Mucosa of rectum (tissue), 2 donors: ENCODE data around the gene SUCLG2.
"Not testable (repeated sequence)": the region's sequence is repeated elsewhere in the genome, so short reads cannot be mapped to it uniquely, and the experiment has no call there.

ENCODE experiments used
- H3K27ac ChIP-seq, 2 donors: one replicate each; pipeline ENCODE4 v1.7.0; 2013; ENCODE audit warnings: inconsistent platforms in 2 of 2, low read depth in 2 of 2, low read length in 2 of 2
- H3K27me3 ChIP-seq, 2 donors: one replicate each; pipeline ENCODE4 v1.7.0; 2013; ENCODE audit warnings: low read length in 2 of 2; ENCODE audit not compliant: control insufficient read depth in 2 of 2, insufficient read depth in 2 of 2
- H3K36me3 ChIP-seq, 2 donors: one replicate each; pipeline ENCODE4 v1.7.0; 2013; ENCODE audit warnings: low read length in 2 of 2; ENCODE audit not compliant: control insufficient read depth in 2 of 2, insufficient read depth in 2 of 2
- H3K4me1 ChIP-seq, 2 donors: one replicate each; pipeline ENCODE4 v1.7.0; 2013; ENCODE audit warnings: low read length in 2 of 2, mild to moderate bottlenecking in 1 of 2; ENCODE audit not compliant: control insufficient read depth in 2 of 2, insufficient read depth in 2 of 2
- H3K4me3 ChIP-seq, 2 donors: one replicate each; pipeline ENCODE4 v1.7.0; 2013; ENCODE audit warnings: low read length in 2 of 2
- H3K9ac ChIP-seq, 2 donors: one replicate each; pipeline ENCODE4 v1.7.0; 2013; ENCODE audit warnings: low read length in 2 of 2, low read depth in 1 of 2, mild to moderate bottlenecking in 1 of 2
- H3K9me3 ChIP-seq, 2 donors: one replicate each; pipeline ENCODE4 v1.7.0; 2013; ENCODE audit warnings: low read length in 2 of 2; ENCODE audit not compliant: control insufficient read depth in 2 of 2
- donor health status: healthy.
- donor health status: Normal muscosa, but diverticular disease.

Gene SUCLG2

GRCh38 chr3:67601385-67601784 lies 53.0 kb downstream of the SUCLG2 start:
- H3K27ac ChIP-seq = no peak overlapping the region
- peaks cover 15 to 16% of the 10 kb centered on the region in 2 donors for H3K36me3 ChIP-seq
- H3K4me1 ChIP-seq = no peaks in the 10 kb centered on the region
- H3K27me3 ChIP-seq = no peaks in the 10 kb centered on the region
- no peak overlapping the region for H3K9ac ChIP-seq
- H3K4me3 ChIP-seq = no peak overlapping the region
- no peaks in the 10 kb centered on the region for H3K9me3 ChIP-seq

DNA sequence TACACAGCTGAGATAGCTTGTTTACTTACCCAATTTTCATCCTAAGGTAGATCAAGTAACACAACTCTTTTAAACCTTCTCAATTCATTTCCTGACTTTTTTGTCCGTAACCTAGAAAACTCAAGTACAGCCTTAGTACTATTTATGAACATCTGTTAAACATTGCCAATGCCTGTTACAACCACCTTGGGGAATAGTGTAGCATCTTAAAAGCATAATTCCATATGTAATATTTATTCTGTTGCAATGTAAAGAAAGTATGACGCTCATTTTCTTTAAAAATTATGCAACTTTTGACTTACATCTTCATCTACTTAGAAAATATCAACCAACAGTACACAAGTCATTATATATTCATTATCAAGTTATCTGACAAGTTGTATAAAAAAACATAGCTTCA lies 54.6 kb downstream of the SUCLG2 start:
- no peaks in the 10 kb centered on the region for H3K4me1 ChIP-seq
- H3K27ac ChIP-seq = no peak overlapping the region
- H3K9ac ChIP-seq = no peak overlapping the region
- H3K9me3 ChIP-seq = no peaks in the 10 kb centered on the region
- no peak overlapping the region for H3K4me3 ChIP-seq
- peaks cover 8 to 10% of the 10 kb centered on the region in 2 donors for H3K36me3 ChIP-seq
- no peaks in the 10 kb centered on the region for H3K27me3 ChIP-seq

DNA sequence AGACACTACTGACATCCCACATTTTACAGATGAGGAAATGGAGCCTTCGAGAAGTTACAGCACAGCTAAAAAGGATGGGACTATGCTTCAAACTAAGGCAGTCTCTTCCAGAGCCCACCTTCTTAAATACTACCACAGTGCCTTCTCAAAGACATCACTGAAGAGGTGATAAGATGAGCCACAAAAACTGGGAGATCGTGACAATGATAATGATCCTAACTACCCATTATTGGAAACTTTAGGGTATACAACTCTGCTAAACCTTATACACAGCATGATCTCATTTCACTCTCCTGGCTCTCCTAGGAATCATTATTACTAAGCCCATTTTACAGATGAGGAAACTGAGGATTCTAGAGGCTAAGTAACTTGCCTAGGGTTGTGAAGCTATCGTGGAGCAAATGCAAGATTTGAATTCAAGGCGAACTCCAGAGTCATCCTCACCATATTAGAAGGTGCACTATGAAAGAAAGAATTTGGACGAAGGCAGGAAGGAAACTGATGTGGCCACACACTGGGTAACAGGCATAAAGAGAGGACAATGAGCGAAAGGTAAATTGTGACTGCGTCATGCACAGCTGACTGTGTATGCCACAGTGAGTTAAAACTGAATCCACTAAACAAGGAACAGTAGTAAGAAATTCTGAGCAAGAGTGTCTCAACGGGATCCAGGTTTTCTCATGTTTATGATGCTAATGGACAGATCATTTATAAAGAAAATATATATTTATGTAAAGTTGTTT lies 55.4 kb downstream of the SUCLG2 start:
- Histone ChIP-seq H3K4me3 (no peak overlapping the region), H3K27ac (no peak overlapping the region), H3K9ac (no peak overlapping the region), H3K9me3 (no peaks in the 10 kb centered on the region), H3K4me1 (no peaks in the 10 kb centered on the region), H3K27me3 (no peaks in the 10 kb centered on the region), H3K36me3 (peaks cover 4% of the 10 kb centered on the region in 2 donors)

- Histone ChIP-seq H3K9ac (no peak overlapping the region), H3K27me3 (no peaks in the 10 kb centered on the region), H3K36me3 (peaks cover 4 to 5% of the 10 kb centered on the region in 2 donors), H3K9me3 (no peaks in the 10 kb centered on the region), H3K27ac (no peak overlapping the region), H3K4me1 (no peaks in the 10 kb centered on the region), H3K4me3 (no peak overlapping the region)
Observed at GRCh38 chr3:67595424-67595823, 59.0 kb downstream of the SUCLG2 start.

GRCh38 chr3:67593761-67594234 lies 60.6 kb downstream of the SUCLG2 start:
- H3K27ac ChIP-seq = no peak overlapping the region
- H3K4me1 ChIP-seq = no peaks in the 10 kb centered on the region
- H3K4me3 ChIP-seq = no peak overlapping the region
- H3K36me3 ChIP-seq = peaks cover 4 to 8% of the 10 kb centered on the region in 2 donors
- no peak overlapping the region for H3K9ac ChIP-seq
- no peaks in the 10 kb centered on the region for H3K27me3 ChIP-seq
- no peaks in the 10 kb centered on the region for H3K9me3 ChIP-seq

DNA sequence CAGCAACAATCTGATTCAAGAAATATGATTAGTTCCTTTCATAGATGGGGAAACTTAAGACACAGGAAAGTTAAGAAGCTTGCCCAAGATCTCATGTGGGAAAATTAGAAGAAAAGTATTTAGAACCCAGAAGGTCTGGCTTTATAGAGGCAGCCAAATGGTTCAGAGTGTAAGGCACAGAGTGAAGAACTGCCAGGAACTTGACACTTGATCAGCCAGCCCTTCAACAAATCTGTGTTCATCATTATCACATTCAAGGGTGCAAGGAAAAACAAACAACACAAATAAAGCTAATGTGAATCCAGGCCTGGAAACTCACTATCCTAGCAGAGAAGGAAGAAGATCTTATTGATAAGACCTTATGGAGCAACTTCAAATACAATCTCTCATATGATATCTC lies 62.4 kb downstream of the SUCLG2 start:
- Histone ChIP-seq H3K36me3 (peaks cover 4 to 8% of the 10 kb centered on the region in 2 donors), H3K27ac (no peak overlapping the region), H3K4me1 (no peaks in the 10 kb centered on the region), H3K9me3 (no peaks in the 10 kb centered on the region), H3K27me3 (no peaks in the 10 kb centered on the region), H3K9ac (no peak overlapping the region), H3K4me3 (no peak overlapping the region)

- no peak overlapping the region for H3K4me3 ChIP-seq
- H3K9ac ChIP-seq = no peak overlapping the region
- no peaks in the 10 kb centered on the region for H3K9me3 ChIP-seq
- H3K4me1 ChIP-seq = no peaks in the 10 kb centered on the region
- no peaks in the 10 kb centered on the region for H3K27me3 ChIP-seq
- H3K27ac ChIP-seq = no peak overlapping the region
- H3K36me3 ChIP-seq = peaks cover 4 to 7% of the 10 kb centered on the region in 2 donors
Observed at GRCh38 chr3:67587811-67588210, 66.6 kb downstream of the SUCLG2 start.

GRCh38 chr3:67587301-67587700 lies 67.1 kb downstream of the SUCLG2 start:
- Histone ChIP-seq H3K27ac (no peak overlapping the region), H3K4me3 (no peak overlapping the region), H3K9ac (no peak overlapping the region), H3K9me3 (no peaks in the 10 kb centered on the region), H3K27me3 (no peaks in the 10 kb centered on the region), H3K36me3 (peaks cover 4 to 7% of the 10 kb centered on the region in 2 donors), H3K4me1 (no peaks in the 10 kb centered on the region)

DNA sequence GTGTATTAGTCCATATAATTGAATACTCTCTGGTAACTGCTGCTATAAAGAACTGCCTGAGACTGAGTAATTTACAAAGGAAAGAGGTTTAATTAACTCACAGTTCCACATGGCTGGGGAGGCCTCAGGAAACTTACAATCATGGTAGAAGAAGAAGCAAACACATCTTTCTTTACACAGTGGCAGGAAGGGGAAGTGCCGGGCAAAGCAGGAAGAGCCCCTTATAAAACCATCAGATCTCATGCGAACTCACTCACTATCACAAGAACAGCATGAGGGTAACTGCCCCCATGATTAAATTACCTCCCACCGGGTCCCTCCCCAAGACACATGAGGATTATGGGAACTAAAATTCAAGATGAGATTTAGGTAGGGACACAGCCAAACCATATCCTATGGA lies 69.8 kb downstream of the SUCLG2 start:
- H3K9ac ChIP-seq, H3K9me3 ChIP-seq, H3K4me3 ChIP-seq, H3K36me3 ChIP-seq, H3K27me3 ChIP-seq, H3K4me1 ChIP-seq, H3K27ac ChIP-seq: not testable (repeated sequence)

- Histone ChIP-seq H3K36me3 (peaks cover 0 to 6% of the 10 kb centered on the region in 2 donors), H3K9me3 (no peaks in the 10 kb centered on the region)
Observed at GRCh38 chr3:67580430-67581000, 73.9 kb downstream of the SUCLG2 start.

More at GRCh38 chr3:67580430-67581000, 73.9 kb downstream of the SUCLG2 start:
- Histone ChIP-seq H3K9ac (no peak overlapping the region), H3K27me3 (no peaks in the 10 kb centered on the region), H3K4me1 (no peaks in the 10 kb centered on the region), H3K4me3 (no peak overlapping the region), H3K27ac (no peak overlapping the region)
